CD4-positive, alpha-beta T cell treated with Interleukin-4 for 4 hours (primary cell): ENCODE results near the gene RPL41.
"Not testable (repeated sequence)": the region's sequence is repeated elsewhere in the genome, so short reads cannot be mapped to it uniquely, and the experiment has no call there.

ENCODE experiments used
- DNase-seq: peaks from one replicate; pipeline ENCODE4 v3.0.0-alpha.2; 2020

RPL41 gene

GRCh38 chr12:56129206-56129941, 12.9 kb downstream of the RPL41 start:
- peak; percentile 85 for DNase-seq

- DNase-seq: no peak
These were observed 13.6 kb downstream of the RPL41 start for GRCh38 chr12:56129942-56130495.

- no peak for DNase-seq
These were observed 14.4 kb downstream of the RPL41 start for GRCh38 chr12:56130876-56131275.

GRCh38 chr12:56134897-56135296, 18.5 kb downstream of the RPL41 start:
- no peak for DNase-seq

GRCh38 chr12:56137853-56138571, 21.6 kb downstream of the RPL41 start:
- DNase-seq: no peak

GRCh38 chr12:56141946-56142784, 25.7 kb downstream of the RPL41 start:
- DNase-seq: no peak

GRCh38 chr12:56143217-56143616, 26.8 kb downstream of the RPL41 start:
- peak; percentile 44 for DNase-seq

GRCh38 chr12:56143870-56144269, 27.4 kb downstream of the RPL41 start:
- no peak for DNase-seq

GRCh38 chr12:56145217-56145616, 28.8 kb downstream of the RPL41 start:
- no peak for DNase-seq

- no peak for DNase-seq
These were observed 30.3 kb downstream of the RPL41 start for GRCh38 chr12:56146492-56147460.

- no peak for DNase-seq
These were observed 34.1 kb downstream of the RPL41 start for GRCh38 chr12:56150563-56150962.

- DNase-seq: peak; percentile 66
These were observed 35.3 kb downstream of the RPL41 start for GRCh38 chr12:56151672-56152131.

- peak; percentile 92 for DNase-seq
These were observed 35.8 kb downstream of the RPL41 start, which contains the start of gene MYL6B for GRCh38 chr12:56152132-56152755. Gene MYL6B, plus strand, starts transcription at chr12:56152587. Its CDS starts 1,332 bp downstream, at chr12:56153919.

GRCh38 chr12:56152756-56153677, 36.6 kb downstream of the RPL41 start:
- no peak for DNase-seq

- DNase-seq: no peak
These were observed 37.2 kb downstream of the RPL41 start for GRCh38 chr12:56153678-56154065.

GRCh38 chr12:56154246-56154771, 37.9 kb downstream of the RPL41 start:
- DNase-seq: no peak

- DNase-seq: no peak
These were observed 38.4 kb downstream of the RPL41 start for GRCh38 chr12:56154818-56155217.

- no peak for DNase-seq
These were observed 38.9 kb downstream of the RPL41 start for GRCh38 chr12:56155256-56155845.

- not testable (repeated sequence) for DNase-seq
These were observed 40.2 kb downstream of the RPL41 start for GRCh38 chr12:56156464-56157200.
